PFSK-1 (cell line): ENCODE measurements around the gene CLN6.

Source experiments
- FOXP2 ChIP-seq: optimal IDR thresholded peaks from 2 replicates; pipeline ENCODE3; 2011; ENCODE audit warnings: borderline replicate concordance, control low read depth, inconsistent platforms; ENCODE audit not compliant: insufficient read depth; ENCODE audit errors: extremely low read length, extremely low read depth
- POLR2AphosphoS5 ChIP-seq: IDR thresholded peaks from 2 replicates; pipeline ENCODE4 v1.6.1; 2012; ENCODE audit warnings: low read depth, mild to moderate bottlenecking, control low read depth, low read length, moderate library complexity
- SIN3A ChIP-seq: IDR thresholded peaks from 2 replicates; pipeline ENCODE4 v1.6.1; 2012; ENCODE audit warnings: mild to moderate bottlenecking, low read length, moderate library complexity, borderline replicate concordance; ENCODE audit not compliant: insufficient read depth
- TAF1 ChIP-seq: IDR thresholded peaks from 2 replicates; pipeline ENCODE4 v1.6.1; 2012; ENCODE audit warnings: low read length, control low read depth, borderline replicate concordance; ENCODE audit not compliant: insufficient read depth
- TF ChIP-seq, protein P1 (sequence below), 2 experiments: IDR thresholded peaks; 2 replicates each; pipeline versions ENCODE4 v1.6.1 to v1.8.0; 2011 to 2012; ENCODE audit warnings: low read depth in 2 of 2, low read length in 2 of 2, control low read depth in 1 of 2, inconsistent platforms in 1 of 2, mild to moderate bottlenecking in 1 of 2, moderate library complexity in 1 of 2; ENCODE audit not compliant: insufficient read depth in 1 of 2

The CLN6 gene

GRCh38 chr15:68218331-68218730, 11.2 kb downstream of the CLN6 start:
- no peak for TF ChIP-seq POLR2AphosphoS5

- TF ChIP-seq, protein P1, sequence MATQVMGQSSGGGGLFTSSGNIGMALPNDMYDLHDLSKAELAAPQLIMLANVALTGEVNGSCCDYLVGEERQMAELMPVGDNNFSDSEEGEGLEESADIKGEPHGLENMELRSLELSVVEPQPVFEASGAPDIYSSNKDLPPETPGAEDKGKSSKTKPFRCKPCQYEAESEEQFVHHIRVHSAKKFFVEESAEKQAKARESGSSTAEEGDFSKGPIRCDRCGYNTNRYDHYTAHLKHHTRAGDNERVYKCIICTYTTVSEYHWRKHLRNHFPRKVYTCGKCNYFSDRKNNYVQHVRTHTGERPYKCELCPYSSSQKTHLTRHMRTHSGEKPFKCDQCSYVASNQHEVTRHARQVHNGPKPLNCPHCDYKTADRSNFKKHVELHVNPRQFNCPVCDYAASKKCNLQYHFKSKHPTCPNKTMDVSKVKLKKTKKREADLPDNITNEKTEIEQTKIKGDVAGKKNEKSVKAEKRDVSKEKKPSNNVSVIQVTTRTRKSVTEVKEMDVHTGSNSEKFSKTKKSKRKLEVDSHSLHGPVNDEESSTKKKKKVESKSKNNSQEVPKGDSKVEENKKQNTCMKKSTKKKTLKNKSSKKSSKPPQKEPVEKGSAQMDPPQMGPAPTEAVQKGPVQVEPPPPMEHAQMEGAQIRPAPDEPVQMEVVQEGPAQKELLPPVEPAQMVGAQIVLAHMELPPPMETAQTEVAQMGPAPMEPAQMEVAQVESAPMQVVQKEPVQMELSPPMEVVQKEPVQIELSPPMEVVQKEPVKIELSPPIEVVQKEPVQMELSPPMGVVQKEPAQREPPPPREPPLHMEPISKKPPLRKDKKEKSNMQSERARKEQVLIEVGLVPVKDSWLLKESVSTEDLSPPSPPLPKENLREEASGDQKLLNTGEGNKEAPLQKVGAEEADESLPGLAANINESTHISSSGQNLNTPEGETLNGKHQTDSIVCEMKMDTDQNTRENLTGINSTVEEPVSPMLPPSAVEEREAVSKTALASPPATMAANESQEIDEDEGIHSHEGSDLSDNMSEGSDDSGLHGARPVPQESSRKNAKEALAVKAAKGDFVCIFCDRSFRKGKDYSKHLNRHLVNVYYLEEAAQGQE (IDR thresholded peaks at IDR 0.05; ENCODE audit: insufficient read depth in 1 of 2, low read depth in 2 of 2, low read length in 2 of 2): no peak
- TF ChIP-seq TAF1: no peak
- no peak for TF ChIP-seq FOXP2
- no peak for TF ChIP-seq SIN3A
- no peak for TF ChIP-seq POLR2AphosphoS5
These were observed 12.2 kb downstream of the CLN6 start for GRCh38 chr15:68217341-68217740.

DNA sequence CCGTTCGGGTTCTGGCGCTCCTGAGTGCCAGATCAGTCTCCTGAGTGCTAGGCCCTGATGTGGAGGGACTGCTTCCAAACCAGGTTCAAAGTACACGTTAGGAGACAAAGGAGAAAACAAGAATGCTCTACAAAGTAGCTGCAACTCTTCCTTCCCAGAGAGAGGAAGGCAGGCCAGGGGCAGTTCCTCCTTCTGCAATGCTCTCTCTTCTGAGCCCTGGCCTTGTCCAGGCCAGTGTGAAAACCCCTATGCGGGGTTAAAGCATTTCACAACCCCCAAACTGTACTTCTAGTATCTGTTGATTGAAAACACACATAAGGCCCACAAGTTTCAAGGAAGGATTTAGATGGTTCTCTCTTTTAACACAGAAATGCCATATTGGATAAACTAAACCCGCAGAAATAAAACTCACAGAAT, 14.7 kb downstream of the CLN6 start:
- no peak for TF ChIP-seq SIN3A
- no peak for TF ChIP-seq TAF1
- TF ChIP-seq POLR2AphosphoS5: no peak
- no peak for TF ChIP-seq FOXP2
- TF ChIP-seq, protein P1 (IDR thresholded peaks at IDR 0.05; ENCODE audit: insufficient read depth in 1 of 2, low read depth in 2 of 2, low read length in 2 of 2): no peak

DNA sequence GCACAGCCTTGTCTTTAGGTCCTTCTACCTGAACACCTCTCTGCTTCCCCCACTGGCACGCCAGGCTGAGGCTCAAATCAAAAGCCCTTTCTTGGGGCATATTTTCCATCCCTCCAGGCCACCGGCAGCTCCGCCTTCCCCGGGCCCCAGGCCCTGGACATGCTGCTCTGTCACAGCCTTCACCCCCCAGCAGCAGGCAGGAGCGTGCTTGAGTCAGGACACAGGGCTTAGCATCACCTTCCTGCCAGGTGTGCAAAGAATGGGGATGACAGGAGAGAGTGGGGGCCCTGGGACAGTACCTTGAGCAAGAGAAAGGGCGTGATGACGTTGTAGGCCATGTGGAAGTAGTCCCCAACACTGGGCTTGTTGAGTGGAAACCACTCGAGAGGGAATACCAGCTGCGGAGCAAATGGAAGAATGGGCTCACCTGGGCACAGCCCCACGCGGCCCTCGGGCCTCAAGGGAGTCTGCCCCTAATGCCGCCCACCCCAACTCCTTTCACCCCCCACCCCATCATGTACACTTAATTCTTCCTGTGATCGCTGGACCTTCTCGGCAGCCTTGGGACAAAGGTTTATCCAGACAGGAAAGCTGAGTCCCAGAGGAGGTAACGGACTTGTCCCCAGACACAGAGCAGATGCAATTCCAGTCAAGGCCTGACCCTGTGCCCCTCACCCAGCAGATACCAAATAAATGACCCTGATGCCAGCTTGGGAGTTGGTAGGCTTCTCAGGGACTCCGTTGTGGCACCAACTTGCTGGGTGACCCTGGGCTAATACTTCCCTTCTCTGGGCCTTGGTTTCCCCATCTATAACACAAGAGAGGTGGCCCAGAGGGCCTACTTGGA, 15.3 kb downstream of the CLN6 start:
- TF ChIP-seq, protein P1 (IDR thresholded peaks at IDR 0.05; ENCODE audit: insufficient read depth in 1 of 2, low read depth in 2 of 2, low read length in 2 of 2): no peak
- TF ChIP-seq FOXP2 (no peak), POLR2AphosphoS5 (no peak), TAF1 (no peak), SIN3A (no peak)

- TF ChIP-seq SIN3A: no peak
- no peak for TF ChIP-seq POLR2AphosphoS5
- TF ChIP-seq, protein P1 (IDR thresholded peaks at IDR 0.05; ENCODE audit: insufficient read depth in 1 of 2, low read depth in 2 of 2, low read length in 2 of 2): no peak
- TF ChIP-seq FOXP2: no peak
- no peak for TF ChIP-seq TAF1
These were observed 17.7 kb downstream of the CLN6 start for GRCh38 chr15:68211656-68212320.
